Measurements from ENCODE around the gene TOM1L2.

The TOM1L2 gene

DNA sequence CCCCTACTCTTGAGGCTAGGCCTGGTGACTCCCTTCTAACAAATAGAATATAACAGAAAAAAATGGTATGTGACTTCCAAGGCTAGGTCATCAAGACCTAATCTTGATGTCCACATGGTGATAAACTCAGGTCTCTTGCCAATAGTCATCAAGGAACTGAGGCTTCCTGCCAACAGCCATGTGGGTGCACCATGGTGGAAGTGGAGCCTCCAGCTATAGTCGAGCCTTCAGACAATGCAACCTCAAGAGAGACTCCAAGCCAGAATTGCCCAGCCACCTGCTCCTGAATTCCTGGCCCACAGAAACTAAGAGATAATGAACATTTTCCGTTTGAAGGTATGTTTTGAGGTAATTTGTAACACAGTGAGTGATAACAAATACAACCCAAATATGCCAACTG lies 79.5 kb downstream of the TOM1L2 start:
- DNase-seq = no peak

DNA sequence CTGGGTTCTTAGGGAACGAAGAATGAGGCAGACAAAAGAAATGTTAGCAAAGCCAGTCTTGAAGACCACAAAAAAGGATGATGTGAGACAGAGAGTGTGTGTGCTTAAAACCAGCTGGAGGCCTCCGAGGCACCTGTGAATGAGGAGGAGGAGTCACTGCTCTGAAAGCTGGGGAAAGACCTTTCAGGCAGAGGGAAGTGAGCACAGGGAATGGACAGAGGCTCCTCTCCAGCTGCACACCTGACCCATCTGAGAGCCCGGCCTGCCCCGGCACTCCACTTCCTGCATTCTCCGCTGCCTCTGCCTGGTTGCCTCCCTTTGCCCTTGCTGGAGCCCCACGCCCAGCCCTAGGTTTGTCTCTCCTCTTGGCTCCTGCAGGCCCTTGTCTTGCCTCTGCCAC lies 80.2 kb downstream of the TOM1L2 start:
- DNase-seq = no peak

GRCh38 chr17:17890773-17891759 lies 81.1 kb downstream of the TOM1L2 start:
- DNase-seq = no peak

- DNase-seq = no peak
Observed at GRCh38 chr17:17889922-17890321, 82.3 kb downstream of the TOM1L2 start.

DNA sequence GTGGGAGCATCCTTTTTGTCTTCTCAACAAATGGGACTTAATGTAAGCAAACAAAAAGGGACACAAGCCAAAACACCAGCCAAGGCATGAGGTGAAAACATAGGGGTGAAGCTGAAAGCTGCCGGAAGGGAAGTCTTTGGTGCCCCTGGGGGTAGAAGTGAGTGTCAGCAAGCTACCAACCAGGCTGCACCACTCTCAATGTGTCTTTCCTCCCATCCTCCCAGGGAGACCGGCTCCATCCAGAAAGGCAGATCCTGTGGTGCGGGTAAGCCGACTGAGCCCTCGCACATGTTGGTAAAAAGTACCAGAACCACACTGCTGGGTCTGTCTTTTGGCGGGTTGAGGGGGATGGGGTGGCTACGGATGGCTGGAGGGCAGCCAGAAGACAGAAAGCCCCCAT lies 83.4 kb downstream of the TOM1L2 start:
- no peak for DNase-seq

DNA sequence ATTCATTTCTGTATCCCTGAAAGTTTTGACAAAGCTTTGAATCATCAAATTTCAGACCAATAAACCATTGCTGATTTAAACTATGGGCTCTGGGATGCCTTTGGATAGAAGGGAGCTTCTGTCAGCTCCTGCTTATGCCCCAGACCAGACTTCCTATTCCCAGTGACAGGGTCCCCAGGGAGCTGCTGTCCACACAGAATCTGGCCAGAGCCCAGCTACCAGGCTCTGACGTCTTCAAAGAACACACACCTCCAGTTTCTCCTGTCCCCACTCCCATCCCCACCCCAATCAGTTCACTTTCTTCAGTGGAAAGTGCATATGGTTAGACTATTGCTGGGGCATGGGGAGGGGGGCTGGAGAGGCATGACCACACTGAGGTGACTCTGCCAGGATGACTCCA lies 83.8 kb downstream of the TOM1L2 start:
- DNase-seq = no peak

GRCh38 chr17:17887752-17888304 lies 84.4 kb downstream of the TOM1L2 start:
- DNase-seq = no peak

- DNase-seq = no peak
Observed at GRCh38 chr17:17886726-17887125, 85.5 kb downstream of the TOM1L2 start.

- no peak for DNase-seq
Observed at GRCh38 chr17:17886226-17886625, 86.0 kb downstream of the TOM1L2 start.

GRCh38 chr17:17884391-17885357 lies 87.5 kb downstream of the TOM1L2 start:
- no peak for DNase-seq

DNA sequence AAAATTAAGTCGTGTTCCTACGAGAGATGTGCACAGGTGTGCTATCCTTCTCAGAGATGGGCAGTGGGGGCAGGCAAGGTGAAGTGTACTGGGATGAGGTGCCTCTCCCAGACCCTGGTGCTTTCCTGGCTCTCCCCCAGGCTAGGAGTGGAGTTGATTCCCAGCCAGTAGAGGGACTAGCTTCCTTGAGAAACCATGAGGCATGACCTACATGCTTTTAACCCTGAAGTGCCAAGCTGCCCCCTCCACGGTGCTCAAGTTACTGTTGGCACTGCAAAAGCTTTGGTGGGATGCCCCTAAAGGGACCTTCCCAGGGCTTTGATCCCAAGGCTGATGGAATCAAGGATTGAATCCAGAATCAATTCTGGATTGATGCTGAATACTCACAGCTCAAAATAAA lies 88.4 kb downstream of the TOM1L2 start:
- no peak for DNase-seq

GRCh38 chr17:17882082-17882581 lies 90.1 kb downstream of the TOM1L2 start:
- DNase-seq = no peak

DNA sequence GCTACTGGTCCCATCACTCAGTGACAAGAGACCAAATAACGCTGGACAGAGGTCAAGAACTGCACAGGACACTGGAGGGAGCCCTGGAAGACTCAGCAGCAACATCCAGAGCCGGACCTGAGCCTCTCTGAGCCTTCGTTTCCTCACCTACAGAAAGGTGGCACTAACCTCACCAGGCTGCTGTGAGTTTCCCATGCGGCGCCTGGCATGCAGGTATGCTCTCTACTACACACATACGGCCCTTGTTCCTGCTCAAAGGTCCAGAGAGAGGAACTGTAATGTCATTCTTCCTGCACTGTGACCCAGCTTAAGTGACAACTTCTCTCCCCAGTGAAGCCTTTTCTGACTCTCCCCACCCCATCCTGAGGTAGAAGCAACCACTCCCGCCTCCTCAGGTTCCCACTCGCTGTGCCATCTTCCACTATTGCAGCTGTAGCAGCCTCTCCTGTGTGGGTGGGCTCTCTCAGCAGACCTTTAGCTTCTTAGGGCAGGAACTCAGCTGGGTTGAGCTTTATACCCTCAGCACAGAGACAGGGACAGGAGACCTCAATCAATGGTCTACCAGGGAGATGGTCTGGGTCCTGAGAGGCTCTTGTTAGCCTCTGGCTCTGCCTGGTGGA lies 91.5 kb downstream of the TOM1L2 start:
- DNase-seq = no peak

DNA sequence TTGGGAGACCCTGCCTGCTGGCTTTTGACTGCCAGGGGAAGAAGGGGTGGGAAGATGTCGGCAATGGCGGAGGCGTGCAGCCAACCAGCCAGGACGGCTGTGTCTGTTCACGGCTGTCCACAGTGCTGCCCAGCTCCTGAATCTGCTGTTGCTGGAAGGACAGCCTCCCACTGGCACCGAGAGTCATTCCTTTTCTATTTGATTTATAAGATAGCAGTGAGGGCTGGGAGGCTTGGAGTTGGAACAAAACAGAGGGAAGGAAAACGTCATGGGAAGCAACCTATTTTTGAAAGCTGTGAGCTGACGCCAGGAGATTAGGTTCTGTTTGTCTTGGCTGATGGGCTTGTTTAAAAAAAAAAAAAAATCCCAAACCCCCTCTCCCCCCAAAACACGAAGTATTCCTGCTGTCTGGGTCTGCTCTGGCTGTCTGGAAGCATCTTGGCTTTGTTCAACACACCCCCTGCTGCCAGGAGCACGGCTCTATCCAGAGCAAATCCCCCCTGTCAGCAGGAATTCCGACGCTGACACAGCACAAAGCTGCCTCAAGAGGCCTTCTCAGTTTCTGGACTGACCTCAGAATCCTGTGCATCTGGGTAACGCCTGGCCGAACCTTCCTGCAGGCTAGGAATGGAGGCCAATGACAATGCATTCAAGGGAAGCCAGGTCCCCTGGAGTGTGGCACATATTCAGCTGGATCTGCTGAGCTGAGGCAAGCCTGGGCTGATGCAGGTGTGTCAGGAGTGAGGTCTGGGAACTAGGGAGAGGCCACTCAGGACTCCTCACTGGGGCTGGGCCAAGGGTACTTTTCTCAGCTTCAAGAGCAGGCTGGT lies 94.5 kb downstream of the TOM1L2 start:
- peak; percentile 38 for DNase-seq

- no peak for DNase-seq
Observed at GRCh38 chr17:17876959-17877528, 95.2 kb downstream of the TOM1L2 start.

DNA sequence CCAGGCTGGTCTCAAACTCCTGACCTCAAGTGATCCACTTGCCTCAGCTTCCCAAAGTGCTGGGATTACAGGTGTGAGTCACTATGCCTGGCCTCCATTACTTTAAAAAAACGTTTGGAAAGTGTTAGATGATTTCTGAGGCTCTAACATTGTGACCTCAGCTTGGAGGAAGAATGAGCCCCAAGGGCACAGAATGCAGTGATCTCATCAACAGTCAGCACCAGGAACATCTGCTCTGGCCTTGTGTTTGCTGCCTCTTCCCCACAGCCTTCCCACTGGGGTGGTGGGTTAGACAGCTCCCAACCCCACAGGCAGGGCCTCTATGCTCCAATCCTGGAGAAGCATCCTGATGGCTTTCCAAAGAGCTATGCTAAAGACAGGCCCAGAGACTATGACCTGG lies 97.7 kb downstream of the TOM1L2 start:
- no peak for DNase-seq

GRCh38 chr17:17873450-17873991 lies 98.7 kb downstream of the TOM1L2 start:
- no peak for DNase-seq

GRCh38 chr17:17872547-17873345 lies 99.5 kb downstream of the TOM1L2 start:
- DNase-seq = no peak

GRCh38 chr17:17871913-17872312 lies 100.3 kb downstream of the TOM1L2 start:
- DNase-seq = no peak

DNA sequence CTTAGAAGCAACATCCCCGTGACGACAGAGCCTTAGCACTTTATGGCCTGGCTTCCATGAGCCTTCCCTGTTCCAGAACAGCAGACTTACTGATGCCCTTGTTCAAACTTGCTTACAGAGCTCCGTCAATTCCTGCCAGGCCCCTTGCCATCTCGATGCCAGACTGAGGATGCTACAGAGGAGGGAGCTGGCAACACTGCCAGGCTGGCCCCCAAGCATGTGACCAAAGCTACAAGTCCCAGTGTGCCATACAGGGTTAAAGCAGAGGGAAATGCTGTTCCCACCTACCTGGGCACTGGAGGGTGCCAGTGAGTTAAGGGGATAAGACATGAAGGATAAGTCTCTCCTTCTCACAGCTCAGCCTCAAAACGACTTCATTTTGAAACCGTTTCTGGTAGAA lies 102.0 kb downstream of the TOM1L2 start:
- no peak for DNase-seq

Measured in NCI-H1092 (cell line).